HG03442 (cell line): ENCODE data around the gene OR11A1.

Experiments used
- ATAC-seq: cut with Tn5 transposase; IDR thresholded peaks from one replicate; pipeline ENCODE4 v1.9.1; 2021; ENCODE audit warnings: mild to moderate bottlenecking, moderate library complexity; ENCODE audit not compliant: unreplicated experiment

OR11A1 gene, protein sequence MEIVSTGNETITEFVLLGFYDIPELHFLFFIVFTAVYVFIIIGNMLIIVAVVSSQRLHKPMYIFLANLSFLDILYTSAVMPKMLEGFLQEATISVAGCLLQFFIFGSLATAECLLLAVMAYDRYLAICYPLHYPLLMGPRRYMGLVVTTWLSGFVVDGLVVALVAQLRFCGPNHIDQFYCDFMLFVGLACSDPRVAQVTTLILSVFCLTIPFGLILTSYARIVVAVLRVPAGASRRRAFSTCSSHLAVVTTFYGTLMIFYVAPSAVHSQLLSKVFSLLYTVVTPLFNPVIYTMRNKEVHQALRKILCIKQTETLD

GRCh38 chr6:29456971-29457370 is at the start of gene OR11A1, which contains the start of gene OR2H1:
OR11A1 (minus strand) TSS chr6:29457071; CDS start chr6:29427641, 29,430 bp downstream.
OR2H1 (plus strand) TSS chr6:29457155; CDS start chr6:29461770, 4,615 bp downstream.
- no peak for ATAC-seq

- no peak for ATAC-seq
These were observed 49.7 kb upstream of the OR11A1 start for GRCh38 chr6:29506446-29507067.

DNA sequence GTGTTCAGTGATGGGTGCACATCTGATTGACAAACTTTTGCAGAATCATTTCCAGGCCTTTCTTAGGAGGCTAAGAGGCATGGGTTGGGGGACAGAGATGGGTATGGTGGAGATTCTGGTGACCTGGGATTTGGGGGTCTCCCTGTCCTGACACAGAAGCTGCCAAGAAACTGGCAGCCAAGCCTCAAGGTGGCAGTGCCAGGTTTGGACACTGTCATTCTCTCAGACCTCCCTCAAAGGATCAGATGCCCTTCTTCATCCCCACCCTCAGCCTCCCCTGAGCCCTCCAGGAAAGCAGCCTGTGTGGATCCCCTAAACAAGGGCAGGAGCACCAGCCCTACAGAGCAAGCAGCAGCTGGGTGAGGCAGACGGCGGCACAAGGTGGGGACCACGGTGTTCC is 48.9 kb upstream of the OR11A1 start:
- ATAC-seq, result no peak

GRCh38 chr6:29504961-29505360 is 48.1 kb upstream of the OR11A1 start:
- ATAC-seq, result no peak

- ATAC-seq, result no peak
These were observed 45.7 kb upstream of the OR11A1 start for GRCh38 chr6:29502597-29502996.

DNA sequence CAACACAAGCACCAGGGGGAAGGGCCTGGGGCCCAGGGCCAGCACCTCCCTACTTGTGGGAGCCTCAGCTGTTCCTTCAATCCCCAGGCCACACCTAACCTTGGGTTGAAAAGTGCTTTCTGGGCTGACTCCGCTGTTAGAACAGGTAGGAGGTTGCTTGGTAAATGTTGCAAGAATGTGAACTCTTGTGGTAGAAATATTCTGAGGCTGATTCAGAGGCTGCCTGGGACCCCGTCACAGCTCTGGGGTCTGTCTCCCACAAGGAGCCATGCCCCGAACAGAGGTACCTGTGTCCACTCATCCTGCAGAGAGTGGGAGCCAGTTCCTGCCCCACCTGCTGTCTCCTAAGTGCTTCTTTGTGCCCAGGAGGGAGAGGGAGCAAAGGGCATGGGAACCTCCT is 45.3 kb upstream of the OR11A1 start:
- no peak for ATAC-seq

- ATAC-seq, result no peak
These were observed 44.2 kb upstream of the OR11A1 start for GRCh38 chr6:29501106-29501505.

DNA sequence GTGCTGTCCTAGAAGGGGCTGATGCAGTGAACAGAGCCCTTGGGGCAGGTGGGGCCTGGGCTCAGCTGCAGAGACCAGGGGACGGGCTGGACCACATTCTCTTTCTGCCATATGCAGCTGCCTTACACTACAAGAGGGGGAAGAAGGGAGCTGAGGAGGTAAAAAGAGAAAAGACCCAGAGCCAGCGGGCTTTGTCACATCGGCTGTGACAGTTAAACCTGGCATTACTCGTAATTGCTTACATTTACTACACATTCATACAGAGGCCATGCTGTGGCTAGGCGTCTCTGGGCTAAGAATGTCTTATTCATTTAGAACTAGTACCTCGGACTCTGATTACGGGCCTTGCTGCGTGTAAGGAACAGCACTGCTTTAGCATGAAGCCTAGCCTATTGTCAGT is 43.7 kb upstream of the OR11A1 start:
- no peak for ATAC-seq

DNA sequence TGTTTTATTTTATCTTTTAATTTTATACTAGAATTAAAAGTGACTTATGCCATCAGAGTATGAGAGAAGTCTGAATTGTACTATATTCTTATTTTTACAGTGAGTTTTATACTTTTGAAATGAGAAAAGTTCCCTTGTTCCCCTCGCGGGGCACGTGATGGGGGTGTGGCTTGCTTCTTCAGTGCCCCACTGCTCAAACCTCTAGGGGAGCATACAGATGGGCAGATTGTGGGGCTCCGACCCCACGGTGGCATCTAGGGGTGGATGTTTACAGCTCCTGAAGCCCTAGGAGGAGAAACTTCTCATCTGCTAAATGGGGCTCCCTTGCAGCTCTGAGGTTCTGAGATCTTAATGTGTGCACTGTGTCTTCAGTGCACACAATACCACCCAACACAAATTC is 42.8 kb upstream of the OR11A1 start:
- no peak for ATAC-seq

- no peak for ATAC-seq
These were observed 40.1 kb upstream of the OR11A1 start for GRCh38 chr6:29496961-29497360.

DNA sequence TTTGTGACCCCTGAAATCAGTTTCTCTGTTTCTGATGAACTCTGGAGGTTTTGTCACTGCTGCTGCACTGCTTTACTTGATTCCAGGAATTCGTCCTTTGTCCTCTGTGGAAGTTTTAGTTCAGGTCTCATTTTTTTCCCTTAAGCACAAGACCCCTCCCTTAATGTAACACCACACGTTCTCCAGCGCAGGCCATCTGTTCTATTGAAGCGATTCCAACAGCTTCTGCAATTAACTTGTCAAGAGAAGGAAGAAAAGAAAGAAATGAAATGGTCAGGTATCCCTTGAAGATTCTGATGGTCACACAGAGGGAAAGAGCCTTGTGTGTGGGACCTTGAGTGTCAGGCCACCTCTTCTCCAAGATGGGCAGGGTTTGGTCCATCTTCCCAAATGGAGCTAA is 38.7 kb upstream of the OR11A1 start:
- ATAC-seq, result no peak

GRCh38 chr6:29494131-29494530 is 37.3 kb upstream of the OR11A1 start:
- ATAC-seq, result no peak

GRCh38 chr6:29493261-29493660 is 36.4 kb upstream of the OR11A1 start:
- ATAC-seq, result no peak

GRCh38 chr6:29491574-29491973 is 34.7 kb upstream of the OR11A1 start:
- ATAC-seq, result no peak

- no peak for ATAC-seq
These were observed 33.7 kb upstream of the OR11A1 start for GRCh38 chr6:29490552-29490951.

GRCh38 chr6:29490055-29490454 is 33.2 kb upstream of the OR11A1 start:
- ATAC-seq, result no peak

DNA sequence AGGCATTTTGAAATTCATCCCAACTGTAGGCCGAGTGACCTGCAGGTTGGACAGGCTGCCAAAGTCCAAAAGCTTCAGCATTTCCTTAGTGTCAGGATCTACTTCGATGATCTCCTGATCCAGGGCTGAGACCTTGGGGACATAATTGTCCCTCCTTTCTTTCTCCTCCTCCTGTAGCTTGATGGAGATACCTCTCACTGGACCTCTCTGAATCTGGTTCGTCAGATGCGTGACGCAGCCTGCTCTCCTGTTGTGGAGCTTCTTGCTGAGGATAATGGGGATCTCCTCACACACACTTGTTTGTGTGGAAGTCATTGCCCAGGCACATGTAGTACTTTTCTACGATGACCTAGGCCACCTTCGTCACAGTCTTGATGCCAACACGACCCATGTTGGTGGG is 32.4 kb upstream of the OR11A1 start:
- no peak for ATAC-seq

GRCh38 chr6:29488874-29489273 is 32.0 kb upstream of the OR11A1 start:
- ATAC-seq, result no peak

DNA sequence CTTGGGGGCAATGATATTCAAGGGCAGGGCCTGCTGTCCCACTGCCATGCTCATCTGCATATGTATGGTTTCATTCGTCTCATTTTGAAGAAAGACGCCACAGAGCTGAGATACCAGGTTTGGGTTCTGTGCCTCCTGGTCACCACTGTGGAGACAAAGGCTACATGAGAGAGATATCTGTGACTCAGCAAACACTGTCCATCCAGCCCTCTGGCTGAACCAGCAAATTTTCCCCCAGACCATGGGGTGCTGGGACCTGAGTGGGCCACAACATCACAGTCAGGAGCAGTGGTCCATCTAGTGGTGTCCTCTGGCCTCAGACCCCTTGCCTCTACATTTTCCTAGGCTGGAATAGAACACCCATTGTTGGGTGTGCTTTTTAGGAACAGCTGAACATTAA is 30.8 kb upstream of the OR11A1 start, which contains the start of gene MAS1L:
TSS of gene MAS1L (minus strand) at position 297 of the 400 bp plus-strand sequence. CDS start at position 243, 54 bp downstream.
- ATAC-seq, result no peak

DNA sequence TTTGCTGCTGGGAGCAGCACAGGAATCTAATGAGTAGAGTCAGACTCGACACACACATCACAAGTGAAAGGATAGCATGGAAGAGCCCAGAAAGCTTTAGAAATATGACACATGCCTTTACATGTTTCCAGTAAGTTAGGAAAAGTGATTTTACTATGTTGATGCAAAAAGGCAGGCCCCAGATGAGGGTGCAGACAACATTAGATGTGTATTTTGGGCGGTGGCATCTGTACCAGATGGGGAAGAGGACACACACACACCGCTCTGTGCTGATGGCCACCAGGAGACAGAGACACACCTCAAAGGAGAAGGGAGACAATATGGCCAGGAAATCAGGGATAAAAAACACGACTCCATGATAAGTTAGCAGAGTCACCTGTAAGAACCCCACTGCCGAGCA is 30.3 kb upstream of the OR11A1 start:
- no peak for ATAC-seq

DNA sequence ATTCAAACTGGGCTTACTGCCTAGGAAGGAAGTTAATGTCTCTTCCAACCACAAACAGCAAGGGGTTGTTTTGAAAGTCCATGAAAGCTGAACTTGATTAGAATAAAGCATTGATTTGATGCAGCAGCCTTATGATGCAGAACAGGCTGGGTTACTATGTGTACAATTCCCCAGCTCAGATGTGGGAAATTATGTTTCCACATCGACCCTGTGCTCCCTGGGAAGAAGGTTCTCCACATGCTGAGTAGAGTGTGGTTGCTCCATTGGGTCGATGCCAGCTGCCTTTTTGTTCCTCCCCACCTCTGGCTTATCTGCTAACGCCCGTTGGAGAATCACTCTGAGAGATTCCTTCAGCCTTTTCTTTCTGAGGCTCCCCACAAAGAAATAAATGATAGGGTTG is 29.7 kb upstream of the OR11A1 start:
- no peak for ATAC-seq

- no peak for ATAC-seq
These were observed 26.9 kb upstream of the OR11A1 start for GRCh38 chr6:29483735-29484134.
